ENCODE measurements around the gene OR10AD1.
"Not testable (repeated sequence)": the region's sequence is repeated elsewhere in the genome, so short reads cannot be mapped to it uniquely, and the experiment has no call there.

Gene OR10AD1

DNA sequence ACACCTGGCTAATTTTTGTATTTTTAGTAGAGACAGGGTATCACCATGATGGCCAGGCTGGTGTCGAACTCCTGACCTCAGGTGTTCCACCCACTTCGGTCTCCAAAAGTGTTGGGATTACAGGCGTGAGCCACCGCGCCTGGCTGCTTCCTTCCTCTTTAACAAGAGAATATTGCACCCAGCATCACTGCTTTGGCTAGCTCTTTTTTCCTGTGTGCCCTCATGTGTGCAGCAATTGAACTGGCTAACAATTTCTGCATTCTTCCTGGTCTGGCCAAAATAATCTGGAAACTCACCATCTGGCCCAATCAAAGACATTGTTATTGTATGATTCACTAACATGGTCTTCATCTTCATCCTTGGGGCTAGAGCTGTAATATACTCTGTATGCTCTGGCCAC is 43.0 kb downstream of the OR10AD1 start:
- no peak for DNase-seq (ENCODE audit: low spot score)

DNA sequence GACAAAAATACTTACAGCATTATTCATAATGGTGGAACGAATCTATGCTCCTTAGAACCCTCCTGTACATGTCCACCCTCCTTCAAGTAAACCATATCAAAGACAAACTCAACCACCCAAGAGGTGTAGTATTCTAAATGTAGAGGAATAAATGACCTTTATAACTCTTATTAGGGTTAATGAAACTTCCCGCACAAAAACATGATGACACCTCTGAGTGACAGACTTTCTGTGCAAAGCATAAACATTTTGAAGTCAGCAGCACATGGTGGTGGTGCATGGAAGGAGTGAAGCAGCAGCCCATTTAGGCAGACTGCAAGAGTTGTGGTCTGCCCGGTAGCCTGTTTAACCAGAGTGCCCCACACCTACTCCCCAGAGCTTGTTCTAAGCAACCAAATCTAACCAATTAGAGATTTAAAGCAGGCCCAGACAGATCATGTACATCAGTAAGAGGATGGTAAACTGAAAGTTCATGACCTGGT is 45.2 kb downstream of the OR10AD1 start:
- DNase-seq (ENCODE audit: low spot score) = no peak

DNA sequence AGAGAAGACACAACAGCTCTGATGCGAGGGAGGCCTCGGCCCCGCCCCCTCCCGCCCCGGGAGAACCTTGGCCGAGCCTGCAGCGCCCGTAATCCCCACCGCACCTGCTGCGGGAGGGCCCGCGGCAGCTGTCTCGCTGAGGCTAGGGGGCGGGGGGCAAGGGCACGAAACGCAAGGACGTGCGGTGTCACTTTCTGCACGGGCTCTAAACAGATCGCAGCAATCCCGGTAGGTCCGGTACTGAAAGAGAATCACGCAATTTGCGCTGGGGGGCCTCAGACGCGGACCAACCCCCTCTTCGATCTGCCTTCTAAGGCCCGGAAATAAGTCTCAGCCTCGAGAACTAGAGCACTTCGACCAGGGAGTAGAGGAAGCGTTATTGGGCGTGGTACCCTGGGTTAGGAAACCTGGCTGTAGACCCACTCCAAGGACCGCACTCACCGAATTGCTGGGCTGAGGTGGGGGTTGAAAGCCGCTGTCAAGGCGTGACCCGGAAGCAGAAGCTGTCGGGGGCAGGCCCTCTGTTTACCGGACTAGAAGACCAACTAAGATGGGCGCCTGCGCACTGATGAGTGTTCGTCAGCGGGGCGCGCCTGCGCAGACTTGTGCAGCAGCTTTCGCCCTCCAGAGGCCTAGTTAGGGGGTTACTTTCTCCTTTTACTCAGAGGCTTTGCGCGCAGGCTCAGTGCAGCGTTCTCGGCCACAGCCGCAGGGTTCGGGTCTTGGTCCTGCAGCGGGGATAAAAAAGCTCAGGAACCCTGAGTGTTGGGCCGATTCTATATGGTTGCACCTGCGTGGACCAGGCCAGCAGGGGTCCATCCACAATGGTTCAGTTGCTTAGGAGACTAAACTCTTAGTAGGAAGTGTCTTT is 45.8 kb downstream of the OR10AD1 start, which contains the start of gene ASB8:
TSS of gene ASB8 (minus strand) at position 498 of the 871 bp plus-strand sequence. CDS start 4,019 bp downstream, outside the sequence.
- DNase-seq (ENCODE audit: low spot score) = peak; percentile 98

GRCh38 chr12:48156652-48157017 is 46.5 kb downstream of the OR10AD1 start:
- no peak for DNase-seq (ENCODE audit: low spot score)

DNA sequence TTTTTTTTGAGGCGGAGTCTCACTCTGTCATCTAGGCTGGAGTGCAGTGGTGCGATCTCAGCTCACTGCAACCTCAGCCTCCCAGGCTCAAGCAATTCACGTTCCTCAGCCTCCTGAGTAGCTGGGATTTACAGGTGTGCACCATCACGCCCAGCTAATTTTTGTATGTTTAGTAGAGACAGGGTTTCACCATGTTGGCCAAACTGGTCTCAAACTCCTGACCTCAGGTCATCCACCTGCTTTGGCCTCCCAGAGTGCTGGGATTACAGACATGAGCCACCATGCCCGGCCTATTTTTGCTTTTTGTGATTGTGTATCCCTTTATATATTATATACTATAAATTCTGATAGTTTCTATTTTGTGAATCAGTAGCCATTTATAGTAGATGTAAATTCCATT is 47.3 kb downstream of the OR10AD1 start:
- DNase-seq (ENCODE audit: low spot score) = not testable (repeated sequence)

Measured in kidney capillary endothelial cell (primary cell).